Mucosa of descending colon (tissue), 3 donors: ENCODE data around the gene CARD10. TPM values are rescaled to one million over a fixed set of nuclear protein-coding genes. Genes with fewer than 3 reads are reported as not detected.

Experiments used
- ATAC-seq: fragments of 200-7000 bp; cut with Tn5 transposase; one replicate; pipeline ENCODE4 v1.9.1; 2020; ENCODE audit warnings: mild to moderate bottlenecking, moderate library complexity
- DNase-seq, 3 donors: peaks; one replicate each; pipeline ENCODE4 v3.0.0-alpha.2; 2020
- H3K36me3 ChIP-seq: fragments of 200-600 bp; one replicate; pipeline ENCODE4 v1.8.0; 2021; ENCODE audit warnings: low read depth, mild to moderate bottlenecking
- H3K4me1 ChIP-seq: fragments of 200-600 bp; one replicate; pipeline ENCODE4 v1.8.0; 2021; ENCODE audit warnings: low read depth, mild to moderate bottlenecking
- H3K4me3 ChIP-seq: fragments of 200-600 bp; one replicate; pipeline ENCODE4 v1.8.0; 2021; ENCODE audit warnings: mild to moderate bottlenecking
- H3K9me3 ChIP-seq: fragments of 200-600 bp; one replicate; pipeline ENCODE4 v1.8.0; 2021; ENCODE audit warnings: mild to moderate bottlenecking
- intact Hi-C, 2 donors: fragments of 100-400 bp; cut with DNase I in 1 of 2; cut with micrococcal nuclease in 1 of 2; formaldehyde crosslinking; loops; one replicate each; pipeline versions ENCODE4 v1.11.0 to v1.11.1; 2022; cut with DNase I, micrococcal nuclease
- total RNA-seq, 3 donors: library from RNA; stranded (reverse); fragmentation: NEBNext Ultra II Directional in 2 of 3; extraction: Animal tissue kit (Norgen Biotek cat#: 25700) in 2 of 3; gene quantifications; one replicate each; pipeline versions ENCODE4 v1.2.1 to v1.2.4, GENCODE V29; 2021 to 2023
- TF ChIP-seq, protein P1 (sequence below): fragments of 200-600 bp; IDR thresholded peaks from one replicate; pipeline ENCODE4 v1.8.0; 2022; ENCODE audit warnings: antibody characterized with exemption, mild to moderate bottlenecking
- donor health status: DM: no; HTN: no; CAD: no; lungs with moderate emphysema.
- donor health status: DM: no; HTN: no; CAD: no.
- donor health status: DM: no; HTN: yes; CAD: no.

The CARD10 gene
- total RNA-seq, 3 donors from 2014 or later: 43.3 to 74.1 (median 60.5) TPM

DNA sequence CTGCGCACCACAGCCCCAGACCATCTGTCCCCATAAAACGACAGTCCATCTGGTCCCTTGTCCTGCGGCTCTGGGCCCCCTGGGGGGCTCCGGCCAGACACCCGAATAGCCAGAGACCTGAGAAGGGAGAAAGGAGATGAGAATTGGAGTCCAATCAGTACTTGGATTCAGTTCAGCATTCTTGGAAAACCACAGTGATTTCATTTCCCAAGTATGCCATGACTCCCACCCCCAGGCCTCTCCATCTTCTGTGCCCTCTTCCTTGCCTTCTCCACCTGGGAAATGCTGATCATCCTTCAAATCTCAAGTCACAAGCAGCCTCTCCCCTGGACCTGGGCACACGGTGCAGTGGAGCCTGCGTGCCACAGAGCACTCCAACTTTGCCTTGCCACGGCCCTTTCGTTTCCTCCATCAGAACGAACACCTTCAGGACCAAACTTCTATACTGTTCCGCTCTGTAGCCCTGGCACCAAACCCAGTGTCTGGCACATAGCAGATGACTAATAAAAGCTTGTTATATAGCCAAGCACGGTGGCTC is 22.1 kb downstream of the CARD10 start:
- TF ChIP-seq, protein P1, sequence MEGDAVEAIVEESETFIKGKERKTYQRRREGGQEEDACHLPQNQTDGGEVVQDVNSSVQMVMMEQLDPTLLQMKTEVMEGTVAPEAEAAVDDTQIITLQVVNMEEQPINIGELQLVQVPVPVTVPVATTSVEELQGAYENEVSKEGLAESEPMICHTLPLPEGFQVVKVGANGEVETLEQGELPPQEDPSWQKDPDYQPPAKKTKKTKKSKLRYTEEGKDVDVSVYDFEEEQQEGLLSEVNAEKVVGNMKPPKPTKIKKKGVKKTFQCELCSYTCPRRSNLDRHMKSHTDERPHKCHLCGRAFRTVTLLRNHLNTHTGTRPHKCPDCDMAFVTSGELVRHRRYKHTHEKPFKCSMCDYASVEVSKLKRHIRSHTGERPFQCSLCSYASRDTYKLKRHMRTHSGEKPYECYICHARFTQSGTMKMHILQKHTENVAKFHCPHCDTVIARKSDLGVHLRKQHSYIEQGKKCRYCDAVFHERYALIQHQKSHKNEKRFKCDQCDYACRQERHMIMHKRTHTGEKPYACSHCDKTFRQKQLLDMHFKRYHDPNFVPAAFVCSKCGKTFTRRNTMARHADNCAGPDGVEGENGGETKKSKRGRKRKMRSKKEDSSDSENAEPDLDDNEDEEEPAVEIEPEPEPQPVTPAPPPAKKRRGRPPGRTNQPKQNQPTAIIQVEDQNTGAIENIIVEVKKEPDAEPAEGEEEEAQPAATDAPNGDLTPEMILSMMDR: no peak
- no peaks in the 10 kb centered on the region for H3K36me3 ChIP-seq
- no peak overlapping the region for H3K4me3 ChIP-seq
- intact Hi-C loops: no loop called here
- H3K4me1 ChIP-seq: peaks cover 37% of the 10 kb centered on the region
- DNase-seq (no peak), ATAC-seq (no peak)
- no peaks in the 10 kb centered on the region for H3K9me3 ChIP-seq

DNA sequence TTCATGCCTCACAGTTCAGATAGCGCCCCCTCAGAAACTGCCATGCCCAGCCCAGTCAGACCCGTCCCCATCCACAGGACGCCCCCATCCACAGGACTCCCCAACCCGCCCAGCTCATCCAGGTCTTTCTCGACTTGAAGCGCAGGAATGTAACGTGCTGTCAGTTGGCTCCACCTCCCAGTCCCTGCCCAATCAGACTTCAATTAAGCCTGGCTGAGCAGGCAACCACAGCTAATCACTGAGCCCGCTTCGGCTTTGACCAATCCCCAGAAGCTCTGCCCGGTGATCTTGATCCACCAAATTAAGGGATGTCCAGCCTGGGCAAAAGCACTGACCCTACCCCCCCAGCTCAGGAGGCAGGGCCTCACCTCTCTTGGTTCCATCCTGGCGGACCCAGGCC is 22.6 kb downstream of the CARD10 start:
- no peak for DNase-seq
- Histone ChIP-seq H3K9me3 (no peaks in the 10 kb centered on the region), H3K36me3 (no peaks in the 10 kb centered on the region), H3K4me3 (no peak overlapping the region), H3K4me1 (peaks cover 32% of the 10 kb centered on the region)
- ATAC-seq: no peak
- TF ChIP-seq, protein P1: no peak
- intact Hi-C loops: no loop called here

DNA sequence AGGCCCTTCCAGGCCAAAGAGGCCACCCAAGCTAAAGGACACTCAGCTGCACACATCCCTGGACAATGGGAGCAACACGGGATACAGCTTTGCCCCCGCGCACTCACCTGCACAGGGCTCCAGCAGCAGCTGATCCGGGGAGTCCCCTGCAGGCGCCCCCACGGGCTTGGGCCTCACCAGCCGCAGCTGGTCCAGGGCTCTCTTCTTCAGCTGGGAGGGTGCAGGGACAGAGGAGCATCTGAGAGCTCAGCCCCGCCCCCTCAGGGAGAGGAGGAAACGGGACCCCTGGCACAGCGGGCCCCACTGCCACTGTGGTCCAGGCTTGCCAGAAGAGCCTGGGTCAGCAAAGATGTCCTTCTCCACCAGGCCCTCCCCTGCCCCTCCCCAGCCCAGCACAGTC is 25.2 kb downstream of the CARD10 start:
- Histone ChIP-seq H3K9me3 (no peaks in the 10 kb centered on the region), H3K36me3 (no peaks in the 10 kb centered on the region), H3K4me1 (peaks cover 8% of the 10 kb centered on the region), H3K4me3 (no peak overlapping the region)
- intact Hi-C loops: no loop called here
- ATAC-seq (no peak), DNase-seq (no peak)
- TF ChIP-seq, protein P1: no peak

DNA sequence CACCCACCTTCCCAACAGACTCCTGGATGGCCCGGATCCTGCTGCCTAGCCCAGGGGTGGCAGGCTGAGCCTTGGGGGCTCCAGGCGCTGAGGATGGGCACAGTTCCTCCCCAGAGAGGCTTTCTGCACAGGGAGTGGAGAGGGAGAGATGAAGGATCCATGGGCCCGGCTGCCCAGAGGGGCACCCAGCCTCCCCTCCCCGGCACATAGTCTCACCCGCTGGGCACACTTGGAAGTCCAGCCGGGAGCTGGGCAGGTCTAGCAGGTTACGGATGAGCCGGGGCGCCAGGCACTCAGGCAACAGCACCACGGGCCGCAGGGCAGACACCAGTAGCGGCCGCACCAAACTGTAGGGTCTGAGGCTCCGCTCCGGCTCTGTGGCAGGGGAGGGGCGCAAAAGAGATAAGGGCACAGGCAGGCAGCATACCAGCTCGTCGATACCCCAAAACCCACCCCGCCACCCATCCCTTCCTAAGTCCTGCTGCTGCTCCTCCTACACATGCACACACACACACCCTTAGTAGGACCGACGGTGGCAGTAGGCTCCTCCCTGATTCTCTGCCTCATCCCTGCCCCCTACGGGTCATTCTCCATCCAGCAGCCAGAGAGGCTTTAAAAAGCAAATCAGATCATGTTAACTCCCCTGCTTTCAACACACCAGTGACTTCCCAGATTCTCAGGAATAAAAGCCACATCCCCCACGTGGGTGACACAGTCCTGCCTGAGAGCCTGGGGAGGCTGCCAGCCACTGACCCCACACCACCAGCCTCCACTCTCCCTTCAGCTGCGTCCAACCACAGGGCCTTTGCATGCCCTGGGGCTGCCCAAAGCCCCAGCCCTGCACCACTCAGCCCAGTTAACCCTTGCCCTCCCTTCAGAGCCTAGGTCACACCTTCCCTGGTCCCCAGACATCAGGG is 26.5 kb downstream of the CARD10 start:
- peak; percentile 55 for ATAC-seq
- DNase-seq: peak in 2 of 3 donors; percentile 50 to 54
- TF ChIP-seq, protein P1: no peak
- Histone ChIP-seq H3K4me3 (no peak overlapping the region), H3K4me1 (no peaks in the 10 kb centered on the region), H3K36me3 (no peaks in the 10 kb centered on the region), H3K9me3 (no peaks in the 10 kb centered on the region)
- intact Hi-C loops: no loop called here

DNA sequence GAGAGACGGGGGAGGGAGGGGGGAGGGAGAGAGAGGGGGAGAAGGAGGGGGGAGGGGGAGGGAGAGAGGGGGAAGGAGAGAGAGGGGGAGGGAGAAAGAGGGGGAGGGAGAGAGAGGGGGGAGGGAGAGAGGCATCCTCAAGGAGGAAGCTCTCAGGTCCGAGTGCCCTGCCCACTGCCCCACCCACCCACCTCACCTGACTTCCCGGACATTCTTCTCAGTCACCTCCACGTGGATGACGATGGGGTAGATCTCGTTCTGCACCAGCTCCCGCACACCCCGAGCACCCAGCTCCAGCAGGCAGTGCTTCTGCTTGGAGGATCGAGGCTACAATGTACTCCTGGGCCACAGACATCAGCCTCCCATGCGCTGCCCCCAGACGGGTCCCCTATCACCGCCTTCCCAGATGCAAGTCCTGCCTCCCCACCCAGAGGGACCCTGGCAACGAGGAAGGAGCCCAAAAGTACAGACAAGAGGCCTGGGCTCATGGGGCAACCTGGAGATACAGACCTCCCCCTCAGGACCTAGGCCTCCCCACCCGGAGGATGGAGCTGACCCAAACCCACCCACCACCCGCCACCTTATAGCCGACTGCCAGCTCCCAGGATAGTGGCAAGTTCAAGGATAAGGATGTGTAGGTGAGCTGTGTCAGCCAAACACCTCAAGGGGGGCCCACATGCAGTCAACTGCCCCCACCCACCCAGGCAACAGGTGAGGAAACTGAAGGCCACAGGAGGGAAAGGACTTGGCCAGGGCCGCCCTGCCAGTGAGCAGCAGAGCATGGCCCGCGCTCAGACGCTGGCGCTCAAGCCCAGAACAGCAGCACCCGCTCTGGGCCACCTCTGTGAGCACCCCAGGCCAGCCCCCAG is 27.4 kb downstream of the CARD10 start:
- H3K36me3 ChIP-seq: no peaks in the 10 kb centered on the region
- no peak overlapping the region for H3K4me3 ChIP-seq
- ATAC-seq (peak; percentile 53), DNase-seq (peak in 2 of 3 donors; percentile 44 to 58)
- H3K4me1 ChIP-seq: no peaks in the 10 kb centered on the region
- intact Hi-C loops: no loop called here
- TF ChIP-seq, protein P1: no peak
- H3K9me3 ChIP-seq: no peaks in the 10 kb centered on the region
